Activated gamma-delta T cell (primary cell): ENCODE results near the gene S100A5.
"Not testable (repeated sequence)": the region's sequence is repeated elsewhere in the genome, so short reads cannot be mapped to it uniquely, and the experiment has no call there.

Experiments
- DNase-seq: peaks from one replicate; lab custom pipeline; 2025; lab: John Stamatoyannopoulos, UW

Gene S100A5

GRCh38 chr1:153533689-153534201 is 7.0 kb downstream of the S100A5 start:
- no peak for DNase-seq

- peak; percentile 24 for DNase-seq
Observed at GRCh38 chr1:153532769-153533599, 7.8 kb downstream of the S100A5 start.

- no peak for DNase-seq
Observed at GRCh38 chr1:153532181-153532580, 8.6 kb downstream of the S100A5 start.

- no peak for DNase-seq
Observed at GRCh38 chr1:153531638-153532037, 9.1 kb downstream of the S100A5 start.

- no peak for DNase-seq
Observed at GRCh38 chr1:153527683-153528040, 13.1 kb downstream of the S100A5 start.

GRCh38 chr1:153527023-153527682 is 13.6 kb downstream of the S100A5 start:
- DNase-seq, result no peak

- no peak for DNase-seq
Observed at GRCh38 chr1:153526132-153526543, 14.6 kb downstream of the S100A5 start.

- DNase-seq, result no peak
Observed at GRCh38 chr1:153525088-153525728, 15.5 kb downstream of the S100A5 start.

GRCh38 chr1:153522353-153523048 is 18.2 kb downstream of the S100A5 start:
- DNase-seq, result not testable (repeated sequence)

GRCh38 chr1:153521808-153522207 is 18.9 kb downstream of the S100A5 start:
- not testable (repeated sequence) for DNase-seq

- no peak for DNase-seq
Observed at GRCh38 chr1:153520818-153521476, 19.8 kb downstream of the S100A5 start.

- not testable (repeated sequence) for DNase-seq
Observed at GRCh38 chr1:153520137-153520691, 20.5 kb downstream of the S100A5 start.

GRCh38 chr1:153519242-153519641 is 21.5 kb downstream of the S100A5 start:
- DNase-seq, result no peak

- no peak for DNase-seq
Observed at GRCh38 chr1:153515504-153516394, 25.0 kb downstream of the S100A5 start.

- no peak for DNase-seq
Observed at GRCh38 chr1:153513666-153514065, 27.1 kb downstream of the S100A5 start.

- DNase-seq, result no peak
Observed at GRCh38 chr1:153513023-153513422, 27.7 kb downstream of the S100A5 start.

- DNase-seq, result no peak
Observed at GRCh38 chr1:153510984-153511410, 29.7 kb downstream of the S100A5 start.

GRCh38 chr1:153509729-153510354 is 30.9 kb downstream of the S100A5 start:
- no peak for DNase-seq

- no peak for DNase-seq
Observed at GRCh38 chr1:153509036-153509435, 31.7 kb downstream of the S100A5 start.
